ENCODE data around the gene HMCN2. TPM values are rescaled to one million over a fixed set of nuclear protein-coding genes. Genes with fewer than 3 reads are reported as not detected.

HMCN2 gene
- total and polyA plus RNA-seq, 8 donors, result 1.1 to 21.1 (median 5.0) TPM

DNA sequence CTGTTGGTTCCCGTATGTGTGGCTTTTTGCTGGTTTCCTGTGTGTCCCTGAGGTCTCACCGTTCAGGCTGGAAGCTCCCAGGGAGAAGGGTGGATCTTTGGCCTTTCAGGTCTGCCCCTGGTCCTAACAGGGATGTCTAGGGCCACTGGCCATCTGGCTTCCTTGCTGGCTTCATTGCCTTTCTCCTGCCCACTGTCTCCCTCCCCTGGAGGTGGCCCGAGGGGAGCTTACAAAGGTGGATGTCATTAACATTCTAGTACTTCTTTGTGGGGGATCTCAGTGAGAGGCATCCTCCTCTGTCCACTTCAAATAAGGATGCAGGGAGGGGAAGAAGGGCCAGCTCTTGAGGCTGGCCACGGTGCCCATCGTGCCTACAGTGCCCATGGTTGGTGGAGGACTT, 35.2 kb downstream of the HMCN2 start:
- intact Hi-C loops (cut with DNase I; ENCODE audit: low total_unique reads), result no loop called here
- no peak for DNase-seq
- Histone ChIP-seq H3K9me3 (no peaks in the 10 kb centered on the region), H3K27me3 (peaks cover 0 to 18% (median 0%) of the 10 kb centered on the region in 3 donors), H3K4me3 (no peak overlapping the region), H3K4me1 (peaks cover 0 to 24% (median 8%) of the 10 kb centered on the region in 4 donors), H3K27ac (peak overlapping the region in 4 of 5 donors; percentile 37 to 65 (median 48)), H3K36me3 (no peaks in the 10 kb centered on the region)
- 59 to 72% (median 60%) methylated on average over 5 of the region's 5 CpGs for WGBS, 5 donors
- TF ChIP-seq POLR2A (IDR thresholded peaks at IDR 0.05) (no peak), POLR2AphosphoS5 (IDR thresholded peaks at IDR 0.05) (no peak), EP300 (IDR thresholded peaks at IDR 0.05) (no peak)
- TF ChIP-seq, protein P1, sequence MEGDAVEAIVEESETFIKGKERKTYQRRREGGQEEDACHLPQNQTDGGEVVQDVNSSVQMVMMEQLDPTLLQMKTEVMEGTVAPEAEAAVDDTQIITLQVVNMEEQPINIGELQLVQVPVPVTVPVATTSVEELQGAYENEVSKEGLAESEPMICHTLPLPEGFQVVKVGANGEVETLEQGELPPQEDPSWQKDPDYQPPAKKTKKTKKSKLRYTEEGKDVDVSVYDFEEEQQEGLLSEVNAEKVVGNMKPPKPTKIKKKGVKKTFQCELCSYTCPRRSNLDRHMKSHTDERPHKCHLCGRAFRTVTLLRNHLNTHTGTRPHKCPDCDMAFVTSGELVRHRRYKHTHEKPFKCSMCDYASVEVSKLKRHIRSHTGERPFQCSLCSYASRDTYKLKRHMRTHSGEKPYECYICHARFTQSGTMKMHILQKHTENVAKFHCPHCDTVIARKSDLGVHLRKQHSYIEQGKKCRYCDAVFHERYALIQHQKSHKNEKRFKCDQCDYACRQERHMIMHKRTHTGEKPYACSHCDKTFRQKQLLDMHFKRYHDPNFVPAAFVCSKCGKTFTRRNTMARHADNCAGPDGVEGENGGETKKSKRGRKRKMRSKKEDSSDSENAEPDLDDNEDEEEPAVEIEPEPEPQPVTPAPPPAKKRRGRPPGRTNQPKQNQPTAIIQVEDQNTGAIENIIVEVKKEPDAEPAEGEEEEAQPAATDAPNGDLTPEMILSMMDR (IDR thresholded peaks at IDR 0.05), result no peak

DNA sequence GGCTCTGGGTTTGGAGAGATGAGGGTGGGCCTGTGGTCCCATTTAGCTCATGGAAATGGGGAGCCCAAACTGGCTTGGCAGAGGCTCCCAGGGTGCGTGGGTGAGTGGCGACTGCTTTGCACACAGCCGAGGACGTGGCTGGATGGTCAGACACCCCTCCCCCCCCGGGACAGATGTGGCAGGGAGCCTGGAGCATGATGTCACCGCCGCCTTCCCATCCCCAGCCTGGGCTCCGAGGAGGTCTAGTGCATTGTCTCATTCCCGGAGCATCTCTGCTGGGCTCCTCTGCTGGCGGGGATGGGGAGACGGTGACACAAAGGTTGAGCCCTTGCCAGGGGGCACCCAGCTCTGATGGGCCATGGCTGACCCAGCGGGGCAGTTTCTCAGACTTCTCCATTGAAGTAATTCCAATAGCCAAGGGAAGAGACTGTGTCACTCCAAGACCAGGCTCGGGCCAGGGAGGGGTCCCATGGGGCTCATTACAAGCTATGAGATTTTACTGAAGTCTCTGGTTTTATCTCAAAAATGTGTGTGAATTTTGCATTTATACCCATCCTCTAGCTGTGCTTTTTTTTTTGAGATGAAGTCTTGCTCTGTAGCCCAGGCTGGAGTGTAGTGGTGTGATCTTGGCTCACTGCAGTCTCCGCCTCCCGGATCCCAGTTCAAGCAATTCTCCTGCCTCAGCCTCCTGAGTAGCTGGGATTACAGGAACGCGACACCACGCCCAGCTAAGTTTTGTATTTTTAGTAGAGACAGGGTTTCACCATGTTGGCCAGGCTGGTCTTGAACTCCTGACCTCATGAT, 36.1 kb downstream of the HMCN2 start:
- Histone ChIP-seq H3K4me1 (peaks cover 0 to 25% (median 8%) of the 10 kb centered on the region in 4 donors), H3K4me3 (no peak overlapping the region), H3K9me3 (no peaks in the 10 kb centered on the region), H3K27me3 (peaks cover 0 to 19% (median 0%) of the 10 kb centered on the region in 3 donors), H3K36me3 (no peaks in the 10 kb centered on the region), H3K27ac (peak overlapping the region in 4 of 5 donors; percentile 37 to 65 (median 48))
- peak in 1 of 2 donors; percentile 77 for DNase-seq
- WGBS, 5 donors, result 56 to 84% (median 76%) methylated on average over 13 to 18 of the region's 18 CpGs
- TF ChIP-seq POLR2AphosphoS5 (IDR thresholded peaks at IDR 0.05) (peak in 1 of 3 donors; percentile 8), POLR2A (IDR thresholded peaks at IDR 0.05) (no peak)
- intact Hi-C loops (cut with DNase I; ENCODE audit: low total_unique reads), result no loop called here

DNA sequence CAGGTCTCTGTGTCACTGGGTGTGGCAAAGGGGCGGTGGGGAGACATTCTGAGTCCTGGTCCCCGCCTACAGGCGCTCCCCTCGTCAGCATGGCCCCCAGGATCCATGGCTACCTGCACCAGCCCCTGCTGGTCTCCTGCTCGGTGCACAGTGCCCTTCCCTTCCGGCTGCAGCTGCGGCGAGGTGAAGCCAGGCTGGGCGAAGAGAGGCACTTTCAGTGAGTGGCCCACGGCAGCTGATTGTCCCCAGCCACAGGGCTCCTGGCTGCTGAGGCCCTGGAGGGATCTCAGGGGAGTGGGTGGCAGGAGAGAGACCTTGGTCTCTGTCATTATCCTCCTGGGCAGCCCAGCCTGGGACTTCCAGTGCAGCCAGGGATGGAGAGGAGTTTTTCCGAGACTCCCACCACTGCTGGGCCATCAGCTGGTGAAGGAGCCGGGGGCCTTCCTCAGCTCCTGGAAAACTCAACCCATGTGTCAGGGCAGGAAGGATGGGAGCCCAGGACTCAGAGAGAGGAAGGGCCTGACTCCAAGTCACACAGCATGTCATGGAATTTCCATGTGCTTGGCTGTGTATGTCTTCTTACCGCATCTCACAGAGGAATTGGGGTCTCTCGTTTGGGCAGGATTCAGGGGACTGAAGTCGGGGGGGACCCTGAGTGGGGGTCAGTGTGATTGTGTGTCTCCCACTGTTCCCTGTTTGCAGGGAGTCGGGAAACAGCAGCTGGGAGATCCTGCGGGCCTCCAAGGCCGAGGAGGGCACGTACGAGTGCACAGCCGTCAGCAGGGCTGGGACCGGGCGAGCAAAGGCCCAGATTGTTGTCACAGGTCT, 37.4 kb downstream of the HMCN2 start:
- Histone ChIP-seq H3K4me1 (peaks cover 0 to 20% (median 4%) of the 10 kb centered on the region in 4 donors), H3K4me3 (no peak overlapping the region), H3K36me3 (no peaks in the 10 kb centered on the region), H3K27ac (peak overlapping the region in 3 of 5 donors; percentile 9 to 65 (median 45)), H3K27me3 (peaks cover 0 to 26% (median 0%) of the 10 kb centered on the region in 3 donors), H3K9me3 (no peaks in the 10 kb centered on the region)
- no peak for DNase-seq
- intact Hi-C loops (cut with DNase I; ENCODE audit: low total_unique reads), result no loop called here
- no peak for TF ChIP-seq POLR2AphosphoS5 (IDR thresholded peaks at IDR 0.05)
- TF ChIP-seq POLR2A (IDR thresholded peaks at IDR 0.05), result no peak
- TF ChIP-seq, protein P1 (IDR thresholded peaks at IDR 0.05), result no peak
- no peak for TF ChIP-seq EP300 (IDR thresholded peaks at IDR 0.05)
- 76 to 87% (median 82%) methylated on average over 12 to 23 of the region's 23 CpGs for WGBS, 5 donors

DNA sequence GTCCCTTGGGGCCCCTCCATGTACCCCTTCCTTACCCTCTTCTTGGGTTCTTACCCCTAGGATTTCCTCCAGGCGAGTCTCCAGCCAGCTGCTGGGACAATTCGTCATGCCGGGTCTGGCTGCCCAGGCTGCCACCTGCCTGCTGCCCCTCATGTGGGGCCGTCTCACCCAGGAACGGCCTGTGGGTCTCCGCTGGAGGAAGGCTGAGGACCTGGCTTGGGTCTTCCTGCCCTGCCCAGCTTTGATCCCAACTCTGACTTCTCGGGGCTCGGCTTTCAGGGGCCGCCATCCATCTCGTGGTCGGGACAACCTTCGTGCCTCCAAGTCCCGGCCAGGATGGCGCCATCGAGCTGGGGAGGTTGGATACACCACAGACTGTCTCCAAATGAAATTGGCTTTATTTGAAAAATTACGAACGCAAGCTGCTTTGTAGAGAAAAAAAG, 38.1 kb downstream of the HMCN2 start:
- no peaks in the 10 kb centered on the region for H3K36me3 ChIP-seq
- no peak overlapping the region for H3K4me3 ChIP-seq
- H3K27me3 ChIP-seq, result peaks cover 0 to 26% (median 0%) of the 10 kb centered on the region in 3 donors
- intact Hi-C loops (cut with DNase I; ENCODE audit: low total_unique reads), result no loop called here
- peaks cover 0 to 20% (median 4%) of the 10 kb centered on the region in 4 donors for H3K4me1 ChIP-seq
- no peak for TF ChIP-seq POLR2AphosphoS5 (IDR thresholded peaks at IDR 0.05)
- H3K27ac ChIP-seq, result peak overlapping the region in 3 of 5 donors; percentile 9 to 65 (median 45)
- WGBS, 5 donors, result 57 to 71% (median 67%) methylated on average over 14 to 17 of the region's 17 CpGs
- H3K9me3 ChIP-seq, result no peaks in the 10 kb centered on the region
- no peak for DNase-seq

DNA sequence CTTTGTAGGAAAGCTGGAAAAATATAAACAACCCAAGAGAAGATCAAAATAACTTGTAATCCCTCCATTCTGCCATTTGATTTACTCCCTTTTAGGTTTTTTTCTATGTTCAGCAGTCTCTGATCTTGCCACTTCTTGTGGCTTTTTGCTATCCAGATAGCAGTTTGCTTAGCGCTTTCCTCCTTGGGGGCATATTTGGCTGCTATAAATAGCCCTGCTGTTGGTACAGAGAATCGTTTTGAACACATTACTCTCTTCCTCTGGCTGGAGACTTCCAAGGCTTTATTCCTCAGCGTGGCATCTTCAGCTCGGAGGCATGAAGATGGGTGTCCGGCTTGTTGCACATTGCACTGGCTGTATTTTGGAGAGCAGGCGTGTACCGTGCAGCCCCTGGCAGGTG, 38.6 kb downstream of the HMCN2 start:
- TF ChIP-seq POLR2AphosphoS5 (IDR thresholded peaks at IDR 0.05) (no peak), EP300 (IDR thresholded peaks at IDR 0.05) (no peak)
- Histone ChIP-seq H3K9me3 (no peaks in the 10 kb centered on the region), H3K27ac (peak overlapping the region in 3 of 5 donors; percentile 9 to 65 (median 45)), H3K36me3 (no peaks in the 10 kb centered on the region), H3K4me3 (no peak overlapping the region), H3K4me1 (peaks cover 0 to 20% (median 4%) of the 10 kb centered on the region in 4 donors), H3K27me3 (peaks cover 0 to 26% (median 0%) of the 10 kb centered on the region in 3 donors)
- WGBS, 5 donors, result 48 to 60% (median 54%) methylated on average over 5 to 7 of the region's 7 CpGs
- intact Hi-C loops (cut with DNase I; ENCODE audit: low total_unique reads), result no loop called here
- no peak for DNase-seq

Data from stomach (tissue), 9 donors.